Astrocyte (in vitro differentiated cells and primary cell): ENCODE results near the gene CPLX1.

Experiments
- EZH2 ChIP-seq: IDR thresholded peaks from 2 replicates; pipeline ENCODE4 v1.6.1; 2012; ENCODE audit warnings: mild to moderate bottlenecking, low read length, inconsistent platforms; ENCODE audit not compliant: insufficient read depth
- TF ChIP-seq, protein P1 (sequence below): IDR thresholded peaks from 2 replicates; pipeline ENCODE4 v1.5.1; 2011; ENCODE audit warnings: low read depth, mild to moderate bottlenecking, inconsistent platforms, low read length, moderate library complexity; ENCODE audit not compliant: insufficient read depth

DNA sequence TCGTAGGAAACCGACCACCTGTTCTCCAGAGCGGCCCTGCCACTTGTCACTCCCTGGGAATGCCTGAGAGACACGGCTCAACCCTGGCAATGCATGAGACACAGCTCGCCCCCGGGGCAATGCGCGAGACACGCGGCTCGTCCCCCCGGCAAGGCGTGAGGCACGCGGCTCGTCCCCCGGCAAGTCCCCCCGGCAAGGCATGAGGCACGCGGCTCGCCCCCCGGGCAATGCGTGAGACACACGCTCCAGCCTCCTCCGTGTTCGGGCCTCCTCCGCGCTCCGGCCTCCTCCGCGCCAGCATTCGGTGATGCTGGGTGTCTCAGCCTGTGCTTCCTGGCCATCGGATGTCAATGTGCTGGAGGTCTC, 27.5 kb upstream of the CPLX1 start:
- TF ChIP-seq, protein P1, sequence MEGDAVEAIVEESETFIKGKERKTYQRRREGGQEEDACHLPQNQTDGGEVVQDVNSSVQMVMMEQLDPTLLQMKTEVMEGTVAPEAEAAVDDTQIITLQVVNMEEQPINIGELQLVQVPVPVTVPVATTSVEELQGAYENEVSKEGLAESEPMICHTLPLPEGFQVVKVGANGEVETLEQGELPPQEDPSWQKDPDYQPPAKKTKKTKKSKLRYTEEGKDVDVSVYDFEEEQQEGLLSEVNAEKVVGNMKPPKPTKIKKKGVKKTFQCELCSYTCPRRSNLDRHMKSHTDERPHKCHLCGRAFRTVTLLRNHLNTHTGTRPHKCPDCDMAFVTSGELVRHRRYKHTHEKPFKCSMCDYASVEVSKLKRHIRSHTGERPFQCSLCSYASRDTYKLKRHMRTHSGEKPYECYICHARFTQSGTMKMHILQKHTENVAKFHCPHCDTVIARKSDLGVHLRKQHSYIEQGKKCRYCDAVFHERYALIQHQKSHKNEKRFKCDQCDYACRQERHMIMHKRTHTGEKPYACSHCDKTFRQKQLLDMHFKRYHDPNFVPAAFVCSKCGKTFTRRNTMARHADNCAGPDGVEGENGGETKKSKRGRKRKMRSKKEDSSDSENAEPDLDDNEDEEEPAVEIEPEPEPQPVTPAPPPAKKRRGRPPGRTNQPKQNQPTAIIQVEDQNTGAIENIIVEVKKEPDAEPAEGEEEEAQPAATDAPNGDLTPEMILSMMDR, result no peak
- TF ChIP-seq EZH2, result no peak
